Upper lobe of right lung (tissue), 1 donor: ENCODE results near the gene RNF213. TPM values are rescaled to one million over a fixed set of nuclear protein-coding genes. Genes with fewer than 3 reads are reported as not detected.

Experiments used
- ATAC-seq: fragments of 200-7000 bp; cut with Tn5 transposase; one replicate; pipeline ENCODE4 v1.9.1; 2020; ENCODE audit warnings: mild to moderate bottlenecking, moderate library complexity
- DNase-seq: peaks from one replicate; pipeline ENCODE4 v3.0.0-alpha.2; 2020
- H3K27ac ChIP-seq: fragments of 200-600 bp; one replicate; pipeline ENCODE4 v1.8.0; 2022
- H3K27me3 ChIP-seq: fragments of 200-600 bp; one replicate; pipeline ENCODE4 v1.8.0; 2022; ENCODE audit warnings: mild to moderate bottlenecking
- H3K36me3 ChIP-seq: fragments of 200-600 bp; one replicate; pipeline ENCODE4 v1.8.0; 2022
- H3K4me1 ChIP-seq: fragments of 200-600 bp; one replicate; pipeline ENCODE4 v1.8.0; 2022
- H3K4me3 ChIP-seq: fragments of 200-600 bp; one replicate; pipeline ENCODE4 v1.8.0; 2022; ENCODE audit warnings: mild to moderate bottlenecking
- H3K9me3 ChIP-seq: fragments of 200-600 bp; one replicate; pipeline ENCODE4 v1.8.0; 2022
- CTCF ChIP-seq: fragments of 200-600 bp; IDR thresholded peaks from one replicate; pipeline ENCODE4 v1.8.0; 2022; ENCODE audit warnings: antibody characterized with exemption
- intact Hi-C: fragments of 100-400 bp; cut with DNase I; formaldehyde crosslinking; loops from one replicate; pipeline ENCODE4 v1.11.0; 2022
- total RNA-seq: library from RNA; stranded (reverse); fragmentation: NEBNext Ultra II Directional; extraction: Animal tissue kit (Norgen Biotek cat#: 25700); gene quantifications from one replicate; pipeline ENCODE4 v1.2.1, GENCODE V29; 2021
- donor health status: DM: no; HTN: yes; CAD: no; lungs with severe emphysema.

RNF213 gene
- total RNA-seq, 1 donor from 2014 or later, result 236 TPM

GRCh38 chr17:80365983-80366382, 105.3 kb downstream of the RNF213 start:
- intact Hi-C loops, result no loop called here
- Histone ChIP-seq H3K9me3 (no peaks in the 10 kb centered on the region), H3K4me1 (peaks cover 12% of the 10 kb centered on the region), H3K27me3 (no peaks in the 10 kb centered on the region), H3K36me3 (peaks cover 100% of the 10 kb centered on the region), H3K4me3 (no peak overlapping the region), H3K27ac (no peak overlapping the region)
- no peak for TF ChIP-seq CTCF
- DNase-seq (no peak), ATAC-seq (no peak)

GRCh38 chr17:80367503-80367902, 106.9 kb downstream of the RNF213 start:
- DNase-seq (no peak), ATAC-seq (no peak)
- Histone ChIP-seq H3K4me1 (peaks cover 4% of the 10 kb centered on the region), H3K27ac (no peak overlapping the region), H3K27me3 (no peaks in the 10 kb centered on the region), H3K36me3 (peaks cover 100% of the 10 kb centered on the region), H3K4me3 (no peak overlapping the region), H3K9me3 (no peaks in the 10 kb centered on the region)
- TF ChIP-seq CTCF, result no peak
- intact Hi-C loops, result no loop called here

- Histone ChIP-seq H3K4me1 (no peaks in the 10 kb centered on the region), H3K9me3 (no peaks in the 10 kb centered on the region), H3K4me3 (no peak overlapping the region), H3K27me3 (no peaks in the 10 kb centered on the region), H3K36me3 (peaks cover 99% of the 10 kb centered on the region), H3K27ac (no peak overlapping the region)
- DNase-seq (no peak), ATAC-seq (no peak)
- intact Hi-C loops, result no loop called here
- TF ChIP-seq CTCF, result no peak
These were observed 110.5 kb downstream of the RNF213 start for GRCh38 chr17:80371196-80371595.

- no peaks in the 10 kb centered on the region for H3K9me3 ChIP-seq
- DNase-seq (no peak), ATAC-seq (no peak)
- TF ChIP-seq CTCF, result no peak
- H3K4me1 ChIP-seq, result no peaks in the 10 kb centered on the region
- H3K27ac ChIP-seq, result no peak overlapping the region
- intact Hi-C loops, result no loop called here
- no peak overlapping the region for H3K4me3 ChIP-seq
- H3K36me3 ChIP-seq, result peaks cover 99% of the 10 kb centered on the region
- H3K27me3 ChIP-seq, result no peaks in the 10 kb centered on the region
These were observed 111.8 kb downstream of the RNF213 start for GRCh38 chr17:80372456-80372855.

GRCh38 chr17:80372922-80373570, 112.4 kb downstream of the RNF213 start:
- no peak overlapping the region for H3K4me3 ChIP-seq
- H3K27me3 ChIP-seq, result no peaks in the 10 kb centered on the region
- ATAC-seq (no peak), DNase-seq (no peak)
- no peaks in the 10 kb centered on the region for H3K9me3 ChIP-seq
- H3K27ac ChIP-seq, result no peak overlapping the region
- H3K36me3 ChIP-seq, result peaks cover 99% of the 10 kb centered on the region
- no peaks in the 10 kb centered on the region for H3K4me1 ChIP-seq
- intact Hi-C loops, result no loop called here
- no peak for TF ChIP-seq CTCF
